Sigmoid colon (tissue), 7 donors: ENCODE measurements around the gene OR10A6. TPM values are rescaled to one million over a fixed set of nuclear protein-coding genes. Genes with fewer than 3 reads are reported as not detected.

Experiments
- DNase-seq: peaks from one replicate; pipeline ENCODE4 v3.0.0-alpha.2; 2019
- H3K27ac ChIP-seq, 4 donors: fragments of 200-600 bp; sonication (generic); one replicate each; pipeline ENCODE4 v1.5.1; 2016 to 2019; ENCODE audit warnings: mild to moderate bottlenecking in 1 of 4
- H3K27me3 ChIP-seq, 3 donors: fragments of 200-600 bp; sonication (generic); one replicate each; pipeline ENCODE4 v1.5.1; 2019; ENCODE audit warnings: mild to moderate bottlenecking in 1 of 3
- H3K36me3 ChIP-seq, 4 donors: fragments of 200-600 bp; sonication (generic); one replicate each; pipeline ENCODE4 v1.5.1; 2016 to 2019
- H3K4me1 ChIP-seq, 4 donors: fragments of 200-600 bp; sonication (generic); one replicate each; pipeline ENCODE4 v1.5.1; 2017 to 2019
- H3K4me3 ChIP-seq, 4 donors: fragments of 200-600 bp; sonication (generic); one replicate each; pipeline ENCODE4 v1.5.1; 2017 to 2019; ENCODE audit warnings: mild to moderate bottlenecking in 2 of 4, moderate library complexity in 1 of 4
- H3K9me3 ChIP-seq, 4 donors: fragments of 200-600 bp in 3 of 4; sonication (generic) in 3 of 4; one replicate each; pipeline versions ENCODE4 v1.5.1 to v1.6.1; 2013 to 2019
- CTCF ChIP-seq, 4 experiments: fragments of 450-650 bp in 3 of 4; fragments of 200-600 bp in 1 of 4; IDR thresholded peaks; one replicate each; pipeline ENCODE4 v1.5.1; 2016 to 2019; ENCODE audit warnings: antibody characterized with exemption in 4 of 4, mild to moderate bottlenecking in 3 of 4, moderate library complexity in 2 of 4
- EP300 ChIP-seq, 4 donors: sonication (generic); formaldehyde crosslinking; IDR thresholded peaks; one replicate each; pipeline ENCODE4 v1.6.1; 2017; ENCODE audit warnings: antibody characterized with exemption in 4 of 4
- POLR2A ChIP-seq, 2 donors: fragments of 450-650 bp; IDR thresholded peaks; one replicate each; pipeline ENCODE4 v1.6.1; 2016; ENCODE audit warnings: antibody characterized with exemption in 2 of 2, mild to moderate bottlenecking in 2 of 2, moderate library complexity in 2 of 2
- POLR2AphosphoS5 ChIP-seq, 4 donors: sonication (generic); formaldehyde crosslinking; IDR thresholded peaks; one replicate each; pipeline ENCODE4 v1.6.1; 2017; ENCODE audit warnings: antibody characterized with exemption in 4 of 4
- WGBS, 2 donors: extraction: QIAGEN DNeasy Blood & Tissue Kit; methylation state at CpG; one replicate each; pipeline ENCODE4 v1.1.7; 2013; 5-methylcytosine and 5-hydroxymethylcytosine counted together
- intact Hi-C: fragments of 100-400 bp; cut with DNase I; formaldehyde crosslinking; loops from one replicate; pipeline ENCODE4 v1.15.1; 2023
- polyA plus RNA-seq, 3 donors: library from polyadenylated mRNA; stranded (reverse); fragments of 200-250 nt; gene quantifications; one replicate each; pipeline ENCODE4 v1.2.3, GENCODE V29; 2013
- small RNA-seq, 3 donors: library from RNA; depleted of rRNA; stranded (forward); fragments of <200 nt; gene quantifications; one replicate each; pipeline ENCODE3, GENCODE V24; 2016
- total RNA-seq, 4 donors: library from RNA; depleted of rRNA; stranded (reverse); fragments of >200 nt; gene quantifications; one replicate each; pipeline ENCODE4 v1.1.0, GENCODE V29; 2016
- donor health status: healthy with polysubstance abuse.
- donor health status: Bipolar disorder and iron deficiency.
- donor health status: healthy.

Gene OR10A6
- total and polyA plus RNA-seq, 7 donors, result not detected

- TF ChIP-seq CTCF (IDR thresholded peaks at IDR 0.05) (no peak), EP300 (IDR thresholded peaks at IDR 0.05) (no peak), POLR2A (IDR thresholded peaks at IDR 0.05) (no peak), POLR2AphosphoS5 (IDR thresholded peaks at IDR 0.05) (no peak)
- Histone ChIP-seq H3K9me3 (no peaks in the 10 kb centered on the region), H3K27me3 (no peaks in the 10 kb centered on the region), H3K27ac (no peak overlapping the region), H3K36me3 (no peaks in the 10 kb centered on the region), H3K4me3 (no peak overlapping the region), H3K4me1 (no peaks in the 10 kb centered on the region)
- 50 to 63% methylated on average over 6 of the region's 6 CpGs for WGBS, 2 donors
- intact Hi-C loops, result loop anchor here (5.0 kb wide), 1 partner anchor 210 kb away; no protein-coding TSS in a partner anchor
- no peak for DNase-seq
These were observed 38.9 kb downstream of the OR10A6 start for GRCh38 chr11:7892059-7892699.

- Histone ChIP-seq H3K4me3 (no peak overlapping the region), H3K27ac (no peak overlapping the region), H3K36me3 (no peaks in the 10 kb centered on the region), H3K27me3 (no peaks in the 10 kb centered on the region), H3K9me3 (no peaks in the 10 kb centered on the region), H3K4me1 (no peaks in the 10 kb centered on the region)
- intact Hi-C loops, result loop anchor here (5.0 kb wide), 1 partner anchor 212 kb away; no protein-coding TSS in a partner anchor
- TF ChIP-seq CTCF (IDR thresholded peaks at IDR 0.05) (no peak), EP300 (IDR thresholded peaks at IDR 0.05) (no peak), POLR2A (IDR thresholded peaks at IDR 0.05) (no peak), POLR2AphosphoS5 (IDR thresholded peaks at IDR 0.05) (no peak)
- DNase-seq, result no peak
- 15 to 16% methylated on average over 6 of the region's 6 CpGs for WGBS, 2 donors
These were observed 40.5 kb downstream of the OR10A6 start for GRCh38 chr11:7890417-7891172.

- TF ChIP-seq POLR2A (IDR thresholded peaks at IDR 0.05), result no peak
- TF ChIP-seq POLR2AphosphoS5 (IDR thresholded peaks at IDR 0.05), result no peak
- TF ChIP-seq EP300 (IDR thresholded peaks at IDR 0.05), result no peak
- TF ChIP-seq CTCF (IDR thresholded peaks at IDR 0.05), result no peak
- Histone ChIP-seq H3K27me3 (no peaks in the 10 kb centered on the region), H3K36me3 (no peaks in the 10 kb centered on the region), H3K9me3 (no peaks in the 10 kb centered on the region), H3K4me3 (no peak overlapping the region), H3K27ac (no peak overlapping the region), H3K4me1 (no peaks in the 10 kb centered on the region)
- WGBS, 2 donors, result 48 to 62% methylated on average over 5 of the region's 5 CpGs
- intact Hi-C loops, result loop anchor here (5.0 kb wide), 1 partner anchor 212 kb away; no protein-coding TSS in a partner anchor
- no peak for DNase-seq
These were observed 41.1 kb downstream of the OR10A6 start for GRCh38 chr11:7889985-7890384.

- Histone ChIP-seq H3K4me1 (no peaks in the 10 kb centered on the region), H3K27me3 (no peaks in the 10 kb centered on the region), H3K9me3 (no peaks in the 10 kb centered on the region), H3K4me3 (no peak overlapping the region), H3K36me3 (no peaks in the 10 kb centered on the region), H3K27ac (no peak overlapping the region)
- DNase-seq, result no peak
- no peak for TF ChIP-seq POLR2A (IDR thresholded peaks at IDR 0.05)
- TF ChIP-seq POLR2AphosphoS5 (IDR thresholded peaks at IDR 0.05), result no peak
- TF ChIP-seq CTCF (IDR thresholded peaks at IDR 0.05), result no peak
- no peak for TF ChIP-seq EP300 (IDR thresholded peaks at IDR 0.05)
- intact Hi-C loops, result no loop called here
- 60 to 73% methylated on average over 3 of the region's 3 CpGs for WGBS, 2 donors
These were observed 48.2 kb downstream of the OR10A6 start for GRCh38 chr11:7882860-7883259.

Small RNA genes lying within 50 kb of the gene (small RNA-seq; reads per million reads assigned to genes)
- 0 reads per million in 3 donors for gene COX6CP5
- gene RNU6-943P, result 0 reads per million in 3 donors

Other genes with a start within 250 kb of the OR10A6 start
- gene OVCH2, start 224.8 kb downstream of the OR10A6 start, total RNA-seq, result not detected
- gene OVCH2, start 224.8 kb downstream of the OR10A6 start, polyA plus RNA-seq, result not detected
- gene OR5P2, start 134.3 kb downstream of the OR10A6 start, total RNA-seq, result not detected
- not detected for gene OR5P2, start 134.3 kb downstream of the OR10A6 start, polyA plus RNA-seq
- gene OR5P3, start 100.4 kb downstream of the OR10A6 start, total RNA-seq, result not detected
- not detected for gene OR5P3, start 100.4 kb downstream of the OR10A6 start, polyA plus RNA-seq
- gene OR10A3, start 10.4 kb upstream of the OR10A6 start, total RNA-seq, result not detected
- gene OR10A3, start 10.4 kb upstream of the OR10A6 start, polyA plus RNA-seq, result not detected
- gene NLRP10, start 34.2 kb upstream of the OR10A6 start, total RNA-seq, result not detected
- not detected for gene NLRP10, start 34.2 kb upstream of the OR10A6 start, polyA plus RNA-seq
- gene EIF3F, start 56.1 kb upstream of the OR10A6 start, total RNA-seq, result 100 to 1,000 TPM; 210 to 233 (median 224) TPM
- 100 to 1,000 TPM; 192 to 540 (median 442) TPM for gene EIF3F, start 56.1 kb upstream of the OR10A6 start, polyA plus RNA-seq
- gene TUB, start 149.9 kb upstream of the OR10A6 start, total RNA-seq, result 10 to 100 TPM in 2 of 4 donors, 1 to 10 TPM in 2; 6.7 to 18.3 (median 11.6) TPM
- 1 to 10 TPM in 2 of 3 donors, under 1 TPM in 1; 0.23 to 1.8 (median 1.8) TPM for gene TUB, start 149.9 kb upstream of the OR10A6 start, polyA plus RNA-seq
- gene RIC3, start 237.8 kb upstream of the OR10A6 start, total RNA-seq, result 10 to 100 TPM; 13.7 to 34.9 (median 19.5) TPM
- 1 to 10 TPM in 1 of 3 donors, under 1 TPM in 1, not detected in 1; 0.23 to 4.7 TPM for gene RIC3, start 237.8 kb upstream of the OR10A6 start, polyA plus RNA-seq